GM18505 (cell line): ENCODE data around the gene SLC15A5.

Experiments used
- ATAC-seq: cut with Tn5 transposase; IDR thresholded peaks from one replicate; pipeline ENCODE4 v1.9.1; 2021; ENCODE audit not compliant: unreplicated experiment
- POLR2A ChIP-seq: IDR thresholded peaks from 4 replicates; pipeline ENCODE4 v1.6.1; 2011; ENCODE audit warnings: borderline replicate concordance; ENCODE audit not compliant: insufficient read depth, insufficient read length; ENCODE audit errors: extremely low read depth

SLC15A5 gene

GRCh38 chr12:16155938-16156337 is 121.5 kb downstream of the SLC15A5 start:
- no peak for TF ChIP-seq POLR2A
- no peak for ATAC-seq

- ATAC-seq: no peak
- TF ChIP-seq POLR2A: no peak
These were observed 122.5 kb downstream of the SLC15A5 start for GRCh38 chr12:16154990-16155389.

DNA sequence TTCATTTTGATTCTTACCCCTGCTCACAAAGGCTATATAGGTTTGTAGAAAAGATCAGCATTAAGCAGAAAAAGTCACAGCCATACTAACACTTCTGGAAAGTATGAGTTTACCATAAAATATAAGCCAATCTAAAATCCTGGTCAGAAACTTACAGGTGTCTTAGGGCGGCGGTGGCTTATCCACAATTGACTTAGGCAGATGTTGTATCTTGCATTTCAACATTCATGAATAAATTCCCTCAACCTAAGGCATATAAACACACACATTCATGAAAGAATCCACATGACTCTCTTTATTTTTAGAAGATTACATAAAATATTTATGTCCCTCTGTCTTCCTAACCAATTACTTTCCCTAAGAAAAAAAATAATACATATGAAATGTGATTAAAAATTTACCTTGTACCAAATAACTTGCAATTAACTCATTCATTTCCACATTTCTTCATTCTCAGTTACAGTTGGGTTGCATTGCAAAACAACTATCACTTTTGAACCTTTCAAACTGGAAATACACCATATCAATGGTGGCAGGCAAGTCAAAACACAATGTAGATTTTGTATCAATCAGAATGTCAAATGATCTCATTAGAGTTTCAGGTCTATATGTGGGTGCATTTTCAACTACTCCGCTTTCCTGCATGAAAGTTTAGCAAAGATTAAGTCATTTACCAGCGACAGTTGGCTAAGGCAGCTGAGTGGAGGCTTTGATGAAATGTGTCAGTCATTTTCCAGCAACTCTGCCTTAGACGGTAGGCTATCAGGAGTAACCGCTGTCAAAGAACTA is 124.4 kb downstream of the SLC15A5 start:
- ATAC-seq: no peak
- TF ChIP-seq POLR2A: no peak

DNA sequence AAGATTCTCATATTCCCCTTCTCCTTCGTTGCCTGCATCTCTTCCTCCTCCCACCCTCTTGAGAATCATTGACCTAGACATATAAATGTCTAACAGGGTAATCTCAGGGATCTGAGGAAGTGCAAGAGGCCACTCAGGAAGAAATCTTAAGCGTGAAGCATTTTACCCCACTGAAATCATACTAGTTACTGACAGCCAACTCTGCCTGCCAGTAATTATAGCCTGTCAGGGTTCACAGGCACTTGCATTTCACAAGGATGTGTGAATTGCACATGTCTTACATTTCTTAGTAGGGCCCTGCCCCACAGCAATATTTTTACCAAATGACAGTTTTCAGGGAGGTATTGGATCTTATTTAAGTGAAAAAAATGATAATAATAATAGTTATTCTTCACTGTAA is 127.2 kb downstream of the SLC15A5 start:
- no peak for ATAC-seq
- TF ChIP-seq POLR2A: no peak

- TF ChIP-seq POLR2A: no peak
- no peak for ATAC-seq
These were observed 128.5 kb downstream of the SLC15A5 start for GRCh38 chr12:16148938-16149337.
